ENCODE data around the gene SMC5. TPM values are rescaled to one million over a fixed set of nuclear protein-coding genes. Genes with fewer than 3 reads are reported as not detected.

SMC5 gene
- total RNA-seq, 1 experiment from 2014 or later = 15.1 TPM

DNA sequence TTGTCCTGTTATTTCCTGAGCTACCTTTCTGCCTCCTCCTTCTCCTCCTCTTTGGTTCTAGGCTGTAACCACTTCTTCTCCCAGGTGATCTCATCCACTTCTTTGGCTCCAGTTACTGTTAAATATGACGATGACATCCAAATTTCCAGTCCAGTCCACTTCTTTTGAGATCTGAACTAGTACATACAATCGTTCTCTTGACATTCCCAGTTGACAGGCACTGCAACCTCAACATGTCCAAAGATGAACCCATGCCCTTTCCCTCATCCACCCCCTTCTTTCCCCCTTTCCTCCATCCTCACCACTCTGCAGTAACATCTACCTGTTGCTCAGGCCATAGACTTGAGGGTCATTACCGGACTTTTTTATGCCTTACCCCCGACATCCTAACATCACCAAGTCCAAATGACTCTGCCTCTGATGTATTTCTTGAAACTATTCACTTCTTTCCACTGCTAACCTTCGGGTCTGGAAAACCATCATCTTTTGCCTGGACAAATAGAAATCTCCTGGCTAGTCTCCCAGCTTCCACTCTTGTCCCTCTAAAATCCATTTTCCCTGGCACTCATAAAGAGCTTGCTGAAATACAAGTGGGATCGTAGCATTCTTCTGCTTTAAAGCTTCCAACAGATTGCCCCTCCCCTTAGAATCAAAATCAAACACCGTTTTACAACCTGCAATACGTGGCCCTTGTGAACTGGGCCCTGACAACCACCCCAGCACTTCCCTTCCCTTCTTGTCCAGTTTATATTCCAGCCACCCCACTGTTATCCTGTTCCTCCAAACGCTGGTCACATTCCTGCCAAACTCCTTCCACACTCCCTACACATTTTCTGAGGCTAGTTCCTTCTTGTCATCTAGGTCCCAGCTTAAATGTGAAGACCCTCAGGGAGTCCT is 124.2 kb downstream of the SMC5 start:
- no peaks in the 10 kb centered on the region for H3K36me3 ChIP-seq (ENCODE audit: low read depth, low read length)
- CTCF ChIA-PET = no interaction called here
- intact Hi-C loops (cut with micrococcal nuclease) = no loop called here
- H3K27ac ChIP-seq (ENCODE audit: low read length) = no peak overlapping the region
- no peaks in the 10 kb centered on the region for H3K9me2 ChIP-seq (replicated peaks; ENCODE audit: low read length)
- H3K4me2 ChIP-seq (ENCODE audit: low read length) = no peak overlapping the region
- no peaks in the 10 kb centered on the region for H3K79me2 ChIP-seq (ENCODE audit: low read length)
- H3K4me3 ChIP-seq (ENCODE audit: low read length) = no peak overlapping the region
- no peaks in the 10 kb centered on the region for H3K27me3 ChIP-seq (ENCODE audit: low read length)
- no peak overlapping the region for H2AFZ ChIP-seq (ENCODE audit: low read length)
- ATAC-seq (no peak), DNase-seq (no peak)
- no peaks in the 10 kb centered on the region for H3K4me1 ChIP-seq (ENCODE audit: insufficient read depth, low read length)
- TF ChIP-seq, protein P1, sequence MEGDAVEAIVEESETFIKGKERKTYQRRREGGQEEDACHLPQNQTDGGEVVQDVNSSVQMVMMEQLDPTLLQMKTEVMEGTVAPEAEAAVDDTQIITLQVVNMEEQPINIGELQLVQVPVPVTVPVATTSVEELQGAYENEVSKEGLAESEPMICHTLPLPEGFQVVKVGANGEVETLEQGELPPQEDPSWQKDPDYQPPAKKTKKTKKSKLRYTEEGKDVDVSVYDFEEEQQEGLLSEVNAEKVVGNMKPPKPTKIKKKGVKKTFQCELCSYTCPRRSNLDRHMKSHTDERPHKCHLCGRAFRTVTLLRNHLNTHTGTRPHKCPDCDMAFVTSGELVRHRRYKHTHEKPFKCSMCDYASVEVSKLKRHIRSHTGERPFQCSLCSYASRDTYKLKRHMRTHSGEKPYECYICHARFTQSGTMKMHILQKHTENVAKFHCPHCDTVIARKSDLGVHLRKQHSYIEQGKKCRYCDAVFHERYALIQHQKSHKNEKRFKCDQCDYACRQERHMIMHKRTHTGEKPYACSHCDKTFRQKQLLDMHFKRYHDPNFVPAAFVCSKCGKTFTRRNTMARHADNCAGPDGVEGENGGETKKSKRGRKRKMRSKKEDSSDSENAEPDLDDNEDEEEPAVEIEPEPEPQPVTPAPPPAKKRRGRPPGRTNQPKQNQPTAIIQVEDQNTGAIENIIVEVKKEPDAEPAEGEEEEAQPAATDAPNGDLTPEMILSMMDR (conservative IDR thresholded peaks at IDR 0.05; ENCODE audit: low read depth, low read length) = no peak
- TF ChIP-seq EZH2phosphoT487 (IDR thresholded peaks at IDR 0.05; ENCODE audit: borderline replicate concordance, low read length) = no peak
- no peak for TF ChIP-seq EZH2 (IDR thresholded peaks at IDR 0.05; ENCODE audit: low read length, unreplicated experiment)
- POLR2A ChIA-PET (ENCODE audit: unreplicated experiment) = no interaction called here
- no TSS peak for BruUV-seq (replicated peaks)
- H4K20me1 ChIP-seq (ENCODE audit: low read length) = no peaks in the 10 kb centered on the region
- H3K9ac ChIP-seq (ENCODE audit: low read length) = no peak overlapping the region
- H3F3A ChIP-seq (ENCODE audit: low read length, unreplicated experiment) = no peaks in the 10 kb centered on the region
- H3K9me3 ChIP-seq (ENCODE audit: low read length) = no peaks in the 10 kb centered on the region

DNA sequence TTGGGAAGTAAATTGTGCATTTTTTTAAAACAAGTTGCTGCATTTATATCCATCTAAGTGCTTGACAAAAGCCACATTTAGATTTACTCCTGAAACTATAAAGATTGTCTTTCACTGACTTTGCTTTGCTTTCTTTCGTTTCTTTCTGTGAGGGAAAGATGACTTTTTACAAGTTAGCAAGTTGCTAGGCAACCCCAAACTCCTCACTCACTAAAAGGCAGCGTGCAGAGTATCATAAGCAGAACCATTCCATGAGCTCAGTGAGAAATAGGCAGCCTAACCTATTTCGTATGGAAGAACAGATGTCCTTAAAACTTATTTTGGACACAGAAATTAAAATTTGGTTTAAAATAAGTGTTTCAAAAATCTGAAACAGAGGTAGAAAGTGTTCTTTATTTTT is 126.6 kb downstream of the SMC5 start:
- no peaks in the 10 kb centered on the region for H3K79me2 ChIP-seq (ENCODE audit: low read length)
- H4K20me1 ChIP-seq (ENCODE audit: low read length) = no peaks in the 10 kb centered on the region
- ChIA-PET CTCF (no interaction called here), POLR2A (ENCODE audit: unreplicated experiment) (no interaction called here)
- no peak overlapping the region for H3K27ac ChIP-seq (ENCODE audit: low read length)
- no peaks in the 10 kb centered on the region for H3K9me3 ChIP-seq (ENCODE audit: low read length)
- DNase-seq = no peak
- intact Hi-C loops (cut with micrococcal nuclease) = no loop called here
- no peak overlapping the region for H2AFZ ChIP-seq (ENCODE audit: low read length)
- no peaks in the 10 kb centered on the region for H3K9me2 ChIP-seq (replicated peaks; ENCODE audit: low read length)
- no peaks in the 10 kb centered on the region for H3F3A ChIP-seq (ENCODE audit: low read length, unreplicated experiment)
- TF ChIP-seq, protein P1 (conservative IDR thresholded peaks at IDR 0.05; ENCODE audit: low read depth, low read length) = no peak
- no peak for TF ChIP-seq EZH2phosphoT487 (IDR thresholded peaks at IDR 0.05; ENCODE audit: borderline replicate concordance, low read length)
- TF ChIP-seq EZH2 (IDR thresholded peaks at IDR 0.05; ENCODE audit: low read length, unreplicated experiment) = no peak
- no TSS peak for BruUV-seq (replicated peaks)
- H3K4me1 ChIP-seq (ENCODE audit: insufficient read depth, low read length) = no peaks in the 10 kb centered on the region
- H3K9ac ChIP-seq (ENCODE audit: low read length) = no peak overlapping the region
- no peak overlapping the region for H3K4me3 ChIP-seq (ENCODE audit: low read length)
- H3K27me3 ChIP-seq (ENCODE audit: low read length) = no peaks in the 10 kb centered on the region
- no peaks in the 10 kb centered on the region for H3K36me3 ChIP-seq (ENCODE audit: low read depth, low read length)
- H3K4me2 ChIP-seq (ENCODE audit: low read length) = no peak overlapping the region
- ATAC-seq = no peak

DNA sequence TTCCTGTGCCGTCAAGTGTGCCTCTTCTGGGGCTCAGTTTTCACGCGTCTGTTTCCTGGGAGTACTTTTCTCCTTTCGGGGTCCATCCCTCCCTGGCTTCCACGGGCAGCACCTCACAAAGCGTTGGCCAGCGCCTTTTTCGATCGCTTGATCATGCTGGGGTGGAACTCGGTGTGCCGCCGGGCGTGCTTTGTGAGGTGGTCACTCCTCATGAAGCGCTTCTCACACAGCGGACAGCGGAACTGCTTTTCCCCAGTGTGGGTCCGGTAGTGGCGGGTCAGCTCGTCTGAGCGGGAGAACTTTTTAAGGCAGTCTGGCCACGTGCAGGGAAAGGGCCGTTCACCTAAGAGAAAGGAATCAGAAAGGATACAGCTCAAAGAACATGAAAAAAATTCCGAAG is 128.9 kb downstream of the SMC5 start:
- intact Hi-C loops (cut with micrococcal nuclease) = no loop called here
- H3K27me3 ChIP-seq (ENCODE audit: low read length) = no peaks in the 10 kb centered on the region
- no peaks in the 10 kb centered on the region for H3K9me3 ChIP-seq (ENCODE audit: low read length)
- ATAC-seq = no peak
- H2AFZ ChIP-seq (ENCODE audit: low read length) = no peak overlapping the region
- no peaks in the 10 kb centered on the region for H3K4me1 ChIP-seq (ENCODE audit: insufficient read depth, low read length)
- no peak overlapping the region for H3K4me3 ChIP-seq (ENCODE audit: low read length)
- H3K9ac ChIP-seq (ENCODE audit: low read length) = no peak overlapping the region
- POLR2A ChIA-PET (ENCODE audit: unreplicated experiment) = no interaction called here
- H3F3A ChIP-seq (ENCODE audit: low read length, unreplicated experiment) = no peaks in the 10 kb centered on the region
- H3K36me3 ChIP-seq (ENCODE audit: low read depth, low read length) = no peaks in the 10 kb centered on the region
- H3K27ac ChIP-seq (ENCODE audit: low read length) = no peak overlapping the region
- no peaks in the 10 kb centered on the region for H4K20me1 ChIP-seq (ENCODE audit: low read length)
- H3K4me2 ChIP-seq (ENCODE audit: low read length) = no peak overlapping the region
- no peak for DNase-seq
- H3K9me2 ChIP-seq (replicated peaks; ENCODE audit: low read length) = no peaks in the 10 kb centered on the region
- no peaks in the 10 kb centered on the region for H3K79me2 ChIP-seq (ENCODE audit: low read length)
- no peak for TF ChIP-seq EZH2phosphoT487 (IDR thresholded peaks at IDR 0.05; ENCODE audit: borderline replicate concordance, low read length)
- no peak for TF ChIP-seq EZH2 (IDR thresholded peaks at IDR 0.05; ENCODE audit: low read length, unreplicated experiment)
- TF ChIP-seq, protein P1 (conservative IDR thresholded peaks at IDR 0.05; ENCODE audit: low read depth, low read length) = no peak
- BruUV-seq (replicated peaks) = no TSS peak
- CTCF ChIA-PET = no interaction called here
